Measurements from ENCODE around the gene SLC22A17. TPM values are rescaled to one million over a fixed set of nuclear protein-coding genes. Genes with fewer than 3 reads are reported as not detected.

Gene SLC22A17
- polyA plus RNA-seq, 1 experiment = 14.0 TPM

DNA sequence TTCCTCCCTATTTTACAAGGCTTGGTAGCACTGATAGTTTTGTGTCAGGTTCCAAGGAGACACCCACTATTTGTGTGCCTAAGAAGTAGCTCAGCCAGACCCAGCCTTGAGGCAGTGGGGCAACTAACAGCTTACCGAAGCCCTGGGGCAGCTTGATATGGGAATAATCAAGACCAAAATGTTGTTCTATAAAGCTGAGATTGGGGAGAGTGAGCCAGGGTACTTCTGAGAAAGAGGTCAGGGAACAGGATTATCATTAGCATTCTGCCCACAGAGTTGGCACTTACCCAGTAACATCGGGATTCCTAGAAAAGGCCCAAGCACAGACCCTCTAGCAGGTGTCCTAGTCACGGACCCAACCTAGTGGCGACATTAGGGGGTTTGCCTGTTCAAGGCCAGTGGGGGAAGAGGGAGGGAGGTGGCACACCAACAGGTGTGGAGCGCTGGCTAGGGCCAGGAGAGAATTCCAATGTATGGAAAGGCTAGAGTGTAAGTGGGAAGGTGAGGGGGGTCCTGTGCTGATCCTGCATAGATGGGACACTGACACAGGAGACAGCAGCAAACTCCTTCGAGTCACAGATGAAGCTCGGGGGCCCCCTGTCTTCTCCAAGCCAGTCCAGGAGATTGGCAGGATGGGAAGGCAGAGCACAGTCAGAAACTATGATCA, 54.9 kb downstream of the SLC22A17 start:
- H3K27me3 ChIP-seq (ENCODE audit: control insufficient read depth, insufficient read depth, low read length) = no peaks in the 10 kb centered on the region
- peaks cover 1% of the 10 kb centered on the region; the same call in 1 of the 2 replicates for H3K36me3 ChIP-seq (ENCODE audit: control insufficient read depth, insufficient read depth, low read length)
- TF ChIP-seq, protein P1, sequence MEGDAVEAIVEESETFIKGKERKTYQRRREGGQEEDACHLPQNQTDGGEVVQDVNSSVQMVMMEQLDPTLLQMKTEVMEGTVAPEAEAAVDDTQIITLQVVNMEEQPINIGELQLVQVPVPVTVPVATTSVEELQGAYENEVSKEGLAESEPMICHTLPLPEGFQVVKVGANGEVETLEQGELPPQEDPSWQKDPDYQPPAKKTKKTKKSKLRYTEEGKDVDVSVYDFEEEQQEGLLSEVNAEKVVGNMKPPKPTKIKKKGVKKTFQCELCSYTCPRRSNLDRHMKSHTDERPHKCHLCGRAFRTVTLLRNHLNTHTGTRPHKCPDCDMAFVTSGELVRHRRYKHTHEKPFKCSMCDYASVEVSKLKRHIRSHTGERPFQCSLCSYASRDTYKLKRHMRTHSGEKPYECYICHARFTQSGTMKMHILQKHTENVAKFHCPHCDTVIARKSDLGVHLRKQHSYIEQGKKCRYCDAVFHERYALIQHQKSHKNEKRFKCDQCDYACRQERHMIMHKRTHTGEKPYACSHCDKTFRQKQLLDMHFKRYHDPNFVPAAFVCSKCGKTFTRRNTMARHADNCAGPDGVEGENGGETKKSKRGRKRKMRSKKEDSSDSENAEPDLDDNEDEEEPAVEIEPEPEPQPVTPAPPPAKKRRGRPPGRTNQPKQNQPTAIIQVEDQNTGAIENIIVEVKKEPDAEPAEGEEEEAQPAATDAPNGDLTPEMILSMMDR (IDR thresholded peaks at IDR 0.05; ENCODE audit: insufficient read depth, low read depth, low read length) = no peak
- DNase-seq (ENCODE audit: low read depth) = no peak
- POLR2A ChIA-PET = no interaction called here
- CTCF ChIA-PET = interaction anchor here (0.6 to 3.3 kb wide), 8 partner anchors 9 to 177 kb away, joined by 3 to 12 read pairs (median 4); partner anchors contain the start of genes BCL2L2, HOMEZ and PABPN1
- H3K4me3 ChIP-seq (ENCODE audit: low read depth, low read length) = no peak overlapping the region

DNA sequence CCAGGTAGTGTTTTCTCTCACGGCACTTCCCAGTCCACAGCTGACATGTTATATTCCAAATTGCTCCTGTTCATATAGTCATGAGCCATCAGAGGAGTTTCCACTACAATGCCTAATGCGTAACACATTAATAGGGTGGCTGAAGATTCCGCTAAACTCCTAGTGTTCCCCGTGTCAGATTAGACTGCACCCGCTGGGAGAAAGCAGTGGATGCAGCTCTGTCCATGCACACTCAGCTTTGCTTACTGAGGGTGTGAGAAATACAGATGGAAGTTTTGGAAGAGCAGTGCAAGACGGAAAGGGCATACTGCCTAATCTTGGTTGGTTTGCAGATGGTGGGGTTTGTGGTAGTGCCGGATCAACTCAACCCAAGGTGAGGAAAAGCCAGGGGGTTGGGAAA, 55.6 kb downstream of the SLC22A17 start:
- no peak for DNase-seq (ENCODE audit: low read depth)
- H3K36me3 ChIP-seq (ENCODE audit: control insufficient read depth, insufficient read depth, low read length) = peaks cover 1% of the 10 kb centered on the region; the same call in 1 of the 2 replicates
- TF ChIP-seq, protein P1 (IDR thresholded peaks at IDR 0.05; ENCODE audit: insufficient read depth, low read depth, low read length) = no peak
- no peaks in the 10 kb centered on the region for H3K27me3 ChIP-seq (ENCODE audit: control insufficient read depth, insufficient read depth, low read length)
- H3K4me3 ChIP-seq (ENCODE audit: low read depth, low read length) = no peak overlapping the region
- CTCF ChIA-PET = interaction anchor here (0.6 to 3.3 kb wide), 7 partner anchors 10 to 176 kb away, joined by 3 to 12 read pairs (median 3); partner anchors contain the start of genes BCL2L2, HOMEZ and PABPN1
- POLR2A ChIA-PET = interaction anchor here (0.6 kb wide), 1 partner anchor 10 kb away, joined by 9 read pairs; the partner anchor contains the start of gene BCL2L2

Small RNA genes lying within 50 kb of the gene (small RNA-seq; reads per million reads assigned to genes)
- not detected for gene MIR208A (ENCODE audit: insufficient read length, low read depth, low replicate concordance)

Other genes starting within 250 kb of the SLC22A17 start
- gene CIROP, start 247.9 kb downstream of the SLC22A17 start, polyA plus RNA-seq (2011; rRNA removed) = 0.05 and 0.07 TPM in 2 replicates
- gene CEBPE, start 233.6 kb downstream of the SLC22A17 start, polyA plus RNA-seq (2011; rRNA removed) = not detected in 2 replicates
- gene SLC7A8, start 169.2 kb downstream of the SLC22A17 start, polyA plus RNA-seq (2011; rRNA removed) = 2.8 and 4.6 TPM in 2 replicates
- not detected in 2 replicates for gene RNF212B, start 115.0 kb downstream of the SLC22A17 start, polyA plus RNA-seq (2011; rRNA removed)
- 11.9 and 16.0 TPM in 2 replicates for gene HOMEZ, start 66.8 kb downstream of the SLC22A17 start, polyA plus RNA-seq (2011; rRNA removed)
- 2.5 and 2.8 TPM in 2 replicates for gene PPP1R3E, start 50.0 kb downstream of the SLC22A17 start, polyA plus RNA-seq (2011; rRNA removed)
- 26.5 and 27.9 TPM in 2 replicates for gene BCL2L2, start 46.1 kb downstream of the SLC22A17 start, polyA plus RNA-seq (2011; rRNA removed)
- 119 and 143 TPM in 2 replicates for gene PABPN1, start 31.4 kb downstream of the SLC22A17 start, polyA plus RNA-seq (2011; rRNA removed)
- gene EFS, start 12.3 kb upstream of the SLC22A17 start, polyA plus RNA-seq (2011; rRNA removed) = 1.5 and 2.7 TPM in 2 replicates
- not detected in 2 replicates for gene IL25, start 19.9 kb upstream of the SLC22A17 start, polyA plus RNA-seq (2011; rRNA removed)
- gene CMTM5, start 24.2 kb upstream of the SLC22A17 start, polyA plus RNA-seq (2011; rRNA removed) = not detected in 2 replicates
- gene MYH6, start 55.4 kb upstream of the SLC22A17 start, polyA plus RNA-seq (2011; rRNA removed) = not detected in 2 replicates
- gene MYH7, start 82.8 kb upstream of the SLC22A17 start, polyA plus RNA-seq (2011; rRNA removed) = not detected in 2 replicates
- gene NGDN, start 116.8 kb upstream of the SLC22A17 start, polyA plus RNA-seq (2011; rRNA removed) = 34.5 and 51.3 TPM in 2 replicates
- 0.28 and 0.32 TPM in 2 replicates for gene ZFHX2, start 198.9 kb upstream of the SLC22A17 start, polyA plus RNA-seq (2011; rRNA removed)
- gene THTPA, start 203.4 kb upstream of the SLC22A17 start, polyA plus RNA-seq (2011; rRNA removed) = 8.1 and 14.2 TPM in 2 replicates
- gene AP1G2, start 214.9 kb upstream of the SLC22A17 start, polyA plus RNA-seq (2011; rRNA removed) = 33.3 and 54.5 TPM in 2 replicates
- not detected in 2 replicates for gene JPH4, start 225.9 kb upstream of the SLC22A17 start, polyA plus RNA-seq (2011; rRNA removed)

Measured in BJ (cell line).